Activated B cell treated with CpG ODN at 0.5 μM for 24 hours (primary cell): Measurements from ENCODE around the gene SPATA16. TPM values are rescaled to one million over a fixed set of nuclear protein-coding genes. Genes with fewer than 3 reads are reported as not detected.
"Not testable (repeated sequence)": the region's sequence is repeated elsewhere in the genome, so short reads cannot be mapped to it uniquely, and the experiment has no call there.

ENCODE experiments used
- ATAC-seq: fragments of 200-7000 bp; cut with Tn5 transposase; one replicate; pipeline ENCODE4 v1.10.0; 2021; ENCODE audit warnings: low read depth, mild to moderate bottlenecking, moderate library complexity
- CTCF ChIA-PET: fragments of 350-600 bp; sonication (Branson Sonifier 250); formaldehyde crosslinking; loops from one replicate; lab custom pipeline; 2021; ENCODE audit warnings: antibody characterized with exemption; lab: Charles Lee
- POLR2A ChIA-PET: fragments of 350-600 bp; sonication (Branson Sonifier 250); formaldehyde crosslinking; loops from one replicate; lab custom pipeline; 2021; ENCODE audit warnings: antibody characterized with exemption; lab: Charles Lee
- DNase-seq: peaks from one replicate; pipeline ENCODE4 v3.0.0; 2022
- H3K27ac Mint-ChIP-seq: one replicate; pipeline ENCODE4 v1.8.0; 2020; ENCODE audit warnings: mixed read lengths
- H3K27me3 Mint-ChIP-seq: one replicate; pipeline ENCODE4 v1.8.0; 2021; ENCODE audit warnings: mixed read lengths
- H3K36me3 Mint-ChIP-seq: one replicate; pipeline ENCODE4 v1.8.0; 2021; ENCODE audit warnings: low read depth, mixed read lengths
- H3K4me1 Mint-ChIP-seq: one replicate; pipeline ENCODE4 v1.8.0; 2021; ENCODE audit warnings: mixed read lengths
- H3K4me3 Mint-ChIP-seq: one replicate; pipeline ENCODE4 v1.8.0; 2020; ENCODE audit warnings: mild to moderate bottlenecking, mixed read lengths
- H3K9me3 Mint-ChIP-seq: one replicate; pipeline ENCODE4 v1.8.0; 2020; ENCODE audit warnings: mixed read lengths
- CTCF ChIP-seq: fragments of 200-600 bp; IDR thresholded peaks from one replicate; pipeline ENCODE4 v1.8.0; 2022; ENCODE audit warnings: antibody characterized with exemption, mild to moderate bottlenecking
- intact Hi-C: fragments of 100-400 bp; cut with micrococcal nuclease; formaldehyde crosslinking; loops from one replicate; pipeline ENCODE4 v1.15.1; 2024
- total RNA-seq: library from RNA; stranded (reverse); gene quantifications from 2 replicates; pipeline ENCODE4 v1.2.3, GENCODE V29; 2022

SPATA16 gene
- total RNA-seq, 1 donor from 2014 or later, result not detected

- intact Hi-C loops, result no loop called here
- Mint-ChIP-seq H3K27me3 (no peaks in the 10 kb centered on the region), H3K4me1 (no peaks in the 10 kb centered on the region), H3K9me3 (no peaks in the 10 kb centered on the region), H3K27ac (no peak overlapping the region), H3K36me3 (no peaks in the 10 kb centered on the region), H3K4me3 (no peak overlapping the region)
- ChIA-PET CTCF (no interaction called here), POLR2A (no interaction called here)
- ATAC-seq, result no peak
- TF ChIP-seq CTCF, result no peak
- DNase-seq, result no peak
Observed at GRCh38 chr3:172968646-172969045, 172.4 kb downstream of the SPATA16 start.

DNA sequence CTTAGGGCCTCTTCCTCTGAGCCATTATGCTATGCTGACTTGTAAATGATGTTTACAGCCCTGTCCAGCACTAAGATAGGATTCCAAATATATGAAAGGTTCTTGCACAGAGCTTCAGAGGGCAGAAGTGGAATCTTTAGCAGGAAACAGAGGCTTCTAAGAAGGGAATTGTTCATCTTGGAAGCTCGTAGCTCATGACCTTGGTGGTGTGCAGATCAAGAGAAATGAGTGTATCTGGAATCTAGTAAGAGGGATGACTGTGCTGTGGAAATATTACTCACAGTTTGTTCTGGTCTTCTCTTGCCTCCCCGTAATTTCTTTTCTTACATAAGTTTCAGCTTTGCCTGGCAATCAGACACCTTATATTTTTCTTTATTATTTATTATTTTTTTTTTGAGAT lies 175.8 kb downstream of the SPATA16 start:
- DNase-seq, result no peak
- H3K27me3 Mint-ChIP-seq, result no peaks in the 10 kb centered on the region
- no peak overlapping the region for H3K4me3 Mint-ChIP-seq
- intact Hi-C loops, result no loop called here
- CTCF ChIA-PET, result no interaction called here
- POLR2A ChIA-PET, result no interaction called here
- H3K4me1 Mint-ChIP-seq, result no peaks in the 10 kb centered on the region
- no peaks in the 10 kb centered on the region for H3K9me3 Mint-ChIP-seq
- no peak for ATAC-seq
- no peak for TF ChIP-seq CTCF
- no peaks in the 10 kb centered on the region for H3K36me3 Mint-ChIP-seq
- H3K27ac Mint-ChIP-seq, result no peak overlapping the region

GRCh38 chr3:172960626-172961182 lies 180.3 kb downstream of the SPATA16 start:
- CTCF ChIA-PET, intact Hi-C loops, H3K4me1 Mint-ChIP-seq, H3K4me3 Mint-ChIP-seq, ATAC-seq, DNase-seq, H3K27ac Mint-ChIP-seq, H3K36me3 Mint-ChIP-seq, H3K27me3 Mint-ChIP-seq, H3K9me3 Mint-ChIP-seq, POLR2A ChIA-PET: not testable (repeated sequence)

GRCh38 chr3:172958565-172958964 lies 182.5 kb downstream of the SPATA16 start:
- Mint-ChIP-seq H3K4me1 (no peaks in the 10 kb centered on the region), H3K9me3 (peaks cover 2% of the 10 kb centered on the region), H3K27me3 (no peaks in the 10 kb centered on the region), H3K4me3 (no peak overlapping the region), H3K27ac (no peak overlapping the region), H3K36me3 (no peaks in the 10 kb centered on the region)
- no peak for TF ChIP-seq CTCF
- ATAC-seq (no peak), DNase-seq (no peak)
- ChIA-PET CTCF (no interaction called here), POLR2A (no interaction called here)
- intact Hi-C loops, result no loop called here

- no peaks in the 10 kb centered on the region for H3K27me3 Mint-ChIP-seq
- H3K4me3 Mint-ChIP-seq, result no peak overlapping the region
- no peaks in the 10 kb centered on the region for H3K4me1 Mint-ChIP-seq
- ATAC-seq, result no peak
- TF ChIP-seq CTCF, result no peak
- H3K36me3 Mint-ChIP-seq, result no peaks in the 10 kb centered on the region
- no peak overlapping the region for H3K27ac Mint-ChIP-seq
- ChIA-PET CTCF (no interaction called here), POLR2A (no interaction called here)
- H3K9me3 Mint-ChIP-seq, result peaks cover 2% of the 10 kb centered on the region
- no peak for DNase-seq
- intact Hi-C loops, result no loop called here
Observed at GRCh38 chr3:172953571-172953970, 187.5 kb downstream of the SPATA16 start.

DNA sequence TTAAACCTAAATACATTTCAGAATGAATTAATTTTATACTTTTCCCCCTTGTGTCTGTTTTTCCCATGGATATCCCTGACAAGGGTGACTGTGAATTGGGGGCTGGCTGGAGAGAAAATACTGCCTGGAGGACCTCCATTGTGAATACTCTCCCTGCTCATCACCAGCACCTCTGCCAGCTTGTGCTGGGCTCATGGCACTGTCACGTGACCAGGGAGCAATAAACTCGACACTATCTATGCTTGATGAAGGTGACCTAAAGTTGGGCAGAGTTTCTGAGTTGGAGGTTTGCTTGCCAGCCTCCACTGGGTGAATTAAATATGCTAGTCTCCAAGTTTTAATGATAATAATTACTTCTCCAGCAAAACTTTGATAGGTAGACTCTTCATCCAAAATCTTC lies 189.5 kb downstream of the SPATA16 start:
- no peak for TF ChIP-seq CTCF
- Mint-ChIP-seq H3K4me1 (no peaks in the 10 kb centered on the region), H3K27me3 (no peaks in the 10 kb centered on the region), H3K4me3 (no peak overlapping the region), H3K27ac (no peak overlapping the region), H3K36me3 (no peaks in the 10 kb centered on the region), H3K9me3 (peaks cover 10% of the 10 kb centered on the region)
- ChIA-PET CTCF (no interaction called here), POLR2A (no interaction called here)
- DNase-seq (no peak), ATAC-seq (no peak)
- intact Hi-C loops, result no loop called here
